Mononuclear cell (primary cell): Measurements from ENCODE around the gene LGR4. TPM values are rescaled to one million over a fixed set of nuclear protein-coding genes. Genes with fewer than 3 reads are reported as not detected.
A peak's percentile ranks its signal among the peaks of the same experiment; 100 is the strongest.
"Not testable (repeated sequence)": the region's sequence is repeated elsewhere in the genome, so short reads cannot be mapped to it uniquely, and the experiment has no call there.

ENCODE experiments used
- H3K27me3 ChIP-seq: 2 replicates; pipeline ENCODE4 v1.6.0; 2011; ENCODE audit warnings: low read length, control low read depth; ENCODE audit not compliant: insufficient read depth
- H3K4me1 ChIP-seq: 2 replicates; pipeline ENCODE4 v1.5.1; 2011; ENCODE audit warnings: mild to moderate bottlenecking, low read length, control low read depth; ENCODE audit not compliant: insufficient read depth
- H3K4me3 ChIP-seq: 2 replicates; pipeline ENCODE4 v1.5.1; 2011; ENCODE audit warnings: mild to moderate bottlenecking, low read length, moderate library complexity
- H3K9me3 ChIP-seq: 2 replicates; pipeline ENCODE4 v1.5.1; 2011; ENCODE audit warnings: low read depth, mild to moderate bottlenecking, control low read depth, low read length
- total RNA-seq: library from RNA; depleted of rRNA; stranded (reverse); fragments of >200 nt; gene quantifications from one replicate; pipeline ENCODE4 v1.2.3, GENCODE V29; 2012

LGR4 gene
- total RNA-seq, result 2.3 TPM

- peaks cover 11% of the 10 kb centered on the region for H3K4me1 ChIP-seq
- no peaks in the 10 kb centered on the region for H3K9me3 ChIP-seq
- H3K27me3 ChIP-seq, result peaks cover 16% of the 10 kb centered on the region
- H3K4me3 ChIP-seq, result peak within 1 kb of the TSS; percentile 50
Observed at GRCh38 chr11:27472398-27473016, at the start of gene LGR4. Gene LGR4, minus strand, starts transcription at chr11:27472790. Its CDS starts 488 bp downstream, at chr11:27472302.

- Histone ChIP-seq H3K9me3 (peaks cover 2% of the 10 kb centered on the region), H3K4me1 (no peaks in the 10 kb centered on the region), H3K27me3 (no peaks in the 10 kb centered on the region), H3K4me3 (no peak overlapping the region)
Observed at GRCh38 chr11:27520226-27520625, 47.6 kb upstream of the LGR4 start.

GRCh38 chr11:27518518-27518917, 45.9 kb upstream of the LGR4 start:
- no peaks in the 10 kb centered on the region for H3K27me3 ChIP-seq
- H3K4me1 ChIP-seq, result no peaks in the 10 kb centered on the region
- H3K9me3 ChIP-seq, result peaks cover 6% of the 10 kb centered on the region
- H3K4me3 ChIP-seq, result no peak overlapping the region

- H3K9me3 ChIP-seq, H3K4me3 ChIP-seq, H3K27me3 ChIP-seq, H3K4me1 ChIP-seq: not testable (repeated sequence)
Observed at GRCh38 chr11:27517490-27517889, 44.9 kb upstream of the LGR4 start.

- H3K27me3 ChIP-seq, result no peaks in the 10 kb centered on the region
- peaks cover 6% of the 10 kb centered on the region for H3K9me3 ChIP-seq
- no peaks in the 10 kb centered on the region for H3K4me1 ChIP-seq
- H3K4me3 ChIP-seq, result no peak overlapping the region
Observed at GRCh38 chr11:27514558-27514957, 42.0 kb upstream of the LGR4 start.

GRCh38 chr11:27514076-27514475, 41.5 kb upstream of the LGR4 start:
- H3K4me3 ChIP-seq, result no peak overlapping the region
- H3K4me1 ChIP-seq, result no peaks in the 10 kb centered on the region
- peaks cover 6% of the 10 kb centered on the region for H3K9me3 ChIP-seq
- H3K27me3 ChIP-seq, result no peaks in the 10 kb centered on the region

GRCh38 chr11:27513389-27513788, 40.8 kb upstream of the LGR4 start:
- Histone ChIP-seq H3K4me1 (no peaks in the 10 kb centered on the region), H3K4me3 (no peak overlapping the region), H3K9me3 (peaks cover 6% of the 10 kb centered on the region), H3K27me3 (no peaks in the 10 kb centered on the region)

- Histone ChIP-seq H3K9me3 (peaks cover 6% of the 10 kb centered on the region), H3K4me3 (no peak overlapping the region), H3K27me3 (no peaks in the 10 kb centered on the region), H3K4me1 (peaks cover 6% of the 10 kb centered on the region)
Observed at GRCh38 chr11:27512238-27512637, 39.6 kb upstream of the LGR4 start.

- Histone ChIP-seq H3K9me3 (peaks cover under 1% of the 10 kb centered on the region), H3K27me3 (no peaks in the 10 kb centered on the region), H3K4me1 (peaks cover 21% of the 10 kb centered on the region), H3K4me3 (no peak overlapping the region)
Observed at GRCh38 chr11:27509908-27510307, 37.3 kb upstream of the LGR4 start.

- H3K9me3 ChIP-seq, result no peaks in the 10 kb centered on the region
- peaks cover 27% of the 10 kb centered on the region for H3K4me1 ChIP-seq
- no peak overlapping the region for H3K4me3 ChIP-seq
- H3K27me3 ChIP-seq, result no peaks in the 10 kb centered on the region
Observed at GRCh38 chr11:27507557-27508322, 35.1 kb upstream of the LGR4 start.

GRCh38 chr11:27506200-27507182, 33.9 kb upstream of the LGR4 start, which contains the start of gene LIN7C:
Gene LIN7C, minus strand, starts transcription at chr11:27506769. Its CDS starts 17 bp downstream, at chr11:27506752.
- Histone ChIP-seq H3K9me3 (no peaks in the 10 kb centered on the region), H3K4me1 (peaks cover 27% of the 10 kb centered on the region), H3K4me3 (peak within 1 kb of the TSS; percentile 77), H3K27me3 (no peaks in the 10 kb centered on the region)

GRCh38 chr11:27505781-27506180, 33.2 kb upstream of the LGR4 start:
- H3K9me3 ChIP-seq, result no peaks in the 10 kb centered on the region
- H3K4me1 ChIP-seq, result peaks cover 27% of the 10 kb centered on the region
- H3K4me3 ChIP-seq, result peak overlapping the region; percentile 77
- no peaks in the 10 kb centered on the region for H3K27me3 ChIP-seq

GRCh38 chr11:27504205-27504604, 31.6 kb upstream of the LGR4 start:
- Histone ChIP-seq H3K4me3 (no peak overlapping the region), H3K4me1 (peaks cover 27% of the 10 kb centered on the region)

GRCh38 chr11:27501100-27501499, 28.5 kb upstream of the LGR4 start:
- H3K4me3 ChIP-seq, result no peak overlapping the region
- H3K9me3 ChIP-seq, result no peaks in the 10 kb centered on the region
- H3K4me1 ChIP-seq, result peaks cover 18% of the 10 kb centered on the region
- no peaks in the 10 kb centered on the region for H3K27me3 ChIP-seq

More at GRCh38 chr11:27504205-27504604, 31.6 kb upstream of the LGR4 start:
- no peaks in the 10 kb centered on the region for H3K27me3 ChIP-seq
- no peaks in the 10 kb centered on the region for H3K9me3 ChIP-seq

GRCh38 chr11:27497911-27498310, 25.3 kb upstream of the LGR4 start:
- H3K9me3 ChIP-seq, result no peaks in the 10 kb centered on the region
- H3K4me3 ChIP-seq, result no peak overlapping the region
- H3K27me3 ChIP-seq, result no peaks in the 10 kb centered on the region

More at GRCh38 chr11:27497911-27498310, 25.3 kb upstream of the LGR4 start:
- no peaks in the 10 kb centered on the region for H3K4me1 ChIP-seq
